A549 (cell line): ENCODE results near the gene PHRF1.

Experiments used
- CHD2 ChIP-seq: fragments of 150-350 bp; IDR thresholded peaks from 2 replicates; pipeline ENCODE4 v1.6.1; 2014; ENCODE audit warnings: low read length; ENCODE audit not compliant: partially characterized antibody
- CHD4 ChIP-seq: fragments of 200-600 bp; sonication (generic); IDR thresholded peaks from 2 replicates; pipeline ENCODE4 v1.6.1; 2016; ENCODE audit warnings: antibody characterized with exemption, mild to moderate bottlenecking, borderline replicate concordance
- ESRRA ChIP-seq: fragments of 150-350 bp; IDR thresholded peaks from 2 replicates; pipeline ENCODE4 v1.6.1; 2014; ENCODE audit warnings: mild to moderate bottlenecking, low read length, borderline replicate concordance
- HDAC2 ChIP-seq: fragments of 200-600 bp; sonication (generic); IDR thresholded peaks from 2 replicates; pipeline ENCODE4 v1.6.1; 2016
- POLR2A ChIP-seq: IDR thresholded peaks from 2 replicates; pipeline ENCODE4 v1.6.1; 2012; ENCODE audit warnings: mild to moderate bottlenecking, low read length
- RCOR1 ChIP-seq: fragments of 150-350 bp; IDR thresholded peaks from 2 replicates; pipeline ENCODE4 v1.6.1; 2014; ENCODE audit warnings: antibody characterized with exemption, low read length, low read depth
- SMC3 ChIP-seq: fragments of >200 bp; sonication (Bioruptor Twin); formaldehyde crosslinking; IDR thresholded peaks from 3 replicates; pipeline ENCODE4 v1.6.1; 2018; ENCODE audit warnings: inconsistent platforms
- TF ChIP-seq, protein P1 (sequence below): fragments of >200 bp; sonication (Bioruptor Twin); formaldehyde crosslinking; IDR thresholded peaks from 3 replicates; pipeline ENCODE4 v1.5.1; 2016

- no peak for TF ChIP-seq POLR2A
- TF ChIP-seq, protein P1, sequence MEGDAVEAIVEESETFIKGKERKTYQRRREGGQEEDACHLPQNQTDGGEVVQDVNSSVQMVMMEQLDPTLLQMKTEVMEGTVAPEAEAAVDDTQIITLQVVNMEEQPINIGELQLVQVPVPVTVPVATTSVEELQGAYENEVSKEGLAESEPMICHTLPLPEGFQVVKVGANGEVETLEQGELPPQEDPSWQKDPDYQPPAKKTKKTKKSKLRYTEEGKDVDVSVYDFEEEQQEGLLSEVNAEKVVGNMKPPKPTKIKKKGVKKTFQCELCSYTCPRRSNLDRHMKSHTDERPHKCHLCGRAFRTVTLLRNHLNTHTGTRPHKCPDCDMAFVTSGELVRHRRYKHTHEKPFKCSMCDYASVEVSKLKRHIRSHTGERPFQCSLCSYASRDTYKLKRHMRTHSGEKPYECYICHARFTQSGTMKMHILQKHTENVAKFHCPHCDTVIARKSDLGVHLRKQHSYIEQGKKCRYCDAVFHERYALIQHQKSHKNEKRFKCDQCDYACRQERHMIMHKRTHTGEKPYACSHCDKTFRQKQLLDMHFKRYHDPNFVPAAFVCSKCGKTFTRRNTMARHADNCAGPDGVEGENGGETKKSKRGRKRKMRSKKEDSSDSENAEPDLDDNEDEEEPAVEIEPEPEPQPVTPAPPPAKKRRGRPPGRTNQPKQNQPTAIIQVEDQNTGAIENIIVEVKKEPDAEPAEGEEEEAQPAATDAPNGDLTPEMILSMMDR: no peak
- no peak for TF ChIP-seq ESRRA
- TF ChIP-seq RCOR1: no peak
- no peak for TF ChIP-seq HDAC2
- TF ChIP-seq CHD4: no peak
- TF ChIP-seq SMC3: peak; percentile 34; the same call in 2 of the 3 replicates
- no peak for TF ChIP-seq CHD2
These were observed 21.0 kb upstream of the PHRF1 start for GRCh38 chr11:555227-555779.
